OCI-M1 (cell line): Measurements from ENCODE around the gene TTBK2.
"Not testable (repeated sequence)": the region's sequence is repeated elsewhere in the genome, so short reads cannot be mapped to it uniquely, and the experiment has no call there.

Source experiments
- DNase-seq: peaks from one replicate; lab custom pipeline; 2025; lab: John Stamatoyannopoulos, UW

The TTBK2 gene

DNA sequence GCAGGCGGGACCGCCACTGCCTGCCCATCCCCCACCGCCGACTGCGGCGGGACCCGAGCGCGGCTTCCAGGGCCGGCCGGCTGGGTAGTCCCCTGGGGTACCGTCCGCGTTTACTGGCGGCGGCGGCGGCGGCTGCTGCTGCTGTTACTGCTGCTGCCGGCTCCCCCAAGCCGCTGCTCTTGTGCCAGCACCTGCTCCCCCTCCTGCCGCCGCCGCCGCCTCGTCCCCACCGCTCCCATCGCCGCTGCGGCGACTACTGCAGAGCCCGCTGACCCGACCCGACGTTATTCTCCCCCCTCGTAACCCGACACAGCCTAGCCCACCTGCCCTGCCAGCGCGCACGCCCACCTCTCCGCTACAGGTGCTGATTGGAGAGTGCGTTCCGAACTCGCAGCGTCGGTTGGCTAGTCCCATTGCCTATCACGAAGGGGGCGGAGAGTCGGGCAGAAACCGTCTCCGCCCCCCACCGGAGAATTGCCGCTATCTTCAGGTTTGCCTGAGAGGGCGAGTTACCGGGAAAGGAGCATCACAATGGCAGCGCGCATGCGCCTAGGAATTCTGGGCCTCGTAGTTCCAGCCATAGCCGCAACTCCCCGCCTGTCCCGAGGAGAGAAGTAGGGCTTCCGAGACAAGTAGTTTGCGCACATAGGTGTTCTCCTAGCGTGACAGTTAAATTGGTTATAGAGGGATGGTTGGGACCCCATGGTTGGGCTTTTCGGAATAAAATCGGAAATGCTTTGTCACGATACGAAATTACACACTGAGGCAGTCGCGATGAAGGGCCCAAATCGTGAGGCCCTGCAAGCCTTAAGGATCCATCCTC is at the start of gene TTBK2:
TSS of gene TTBK2 (minus strand) at position 260 of the 823 bp plus-strand sequence. CDS start 42,161 bp downstream, outside the sequence.
- DNase-seq, result peak; percentile 99

DNA sequence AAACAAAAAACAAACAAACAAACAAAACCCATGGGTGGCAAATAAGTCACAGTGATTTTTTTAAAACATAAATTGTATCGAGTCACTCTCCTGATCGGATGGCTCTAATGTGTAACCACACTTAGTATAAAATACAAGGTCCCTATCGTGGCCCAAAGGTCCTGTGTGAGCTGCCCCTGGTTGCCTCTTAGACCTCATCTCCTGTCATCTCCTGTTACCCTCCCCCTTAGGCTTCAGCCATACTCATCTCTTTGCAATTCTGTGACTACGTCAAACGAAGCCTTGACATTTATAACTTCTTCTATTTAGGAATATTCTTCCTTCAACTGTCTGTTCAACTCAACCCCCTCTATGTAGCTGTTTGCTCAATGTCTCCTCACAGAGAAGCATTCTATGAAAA is 43.9 kb upstream of the TTBK2 start:
- DNase-seq, result no peak

DNA sequence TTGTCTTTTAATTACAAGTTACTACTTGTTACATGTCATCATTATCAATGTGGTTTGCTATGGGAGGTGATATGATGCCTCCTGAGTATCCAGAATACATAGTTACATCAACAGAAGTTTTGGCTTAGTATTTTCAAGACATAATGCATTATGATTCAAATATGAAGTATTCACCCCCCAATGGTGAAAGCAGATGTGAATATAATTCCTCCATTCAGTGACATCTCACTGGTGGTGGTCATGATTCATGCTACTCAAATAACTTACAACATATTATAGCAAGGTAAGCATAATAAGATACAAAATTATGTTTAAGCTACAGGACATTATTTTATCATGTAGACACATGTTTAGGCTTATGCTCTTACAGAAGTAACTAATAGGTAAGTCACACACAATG is 34.9 kb upstream of the TTBK2 start:
- no peak for DNase-seq

DNA sequence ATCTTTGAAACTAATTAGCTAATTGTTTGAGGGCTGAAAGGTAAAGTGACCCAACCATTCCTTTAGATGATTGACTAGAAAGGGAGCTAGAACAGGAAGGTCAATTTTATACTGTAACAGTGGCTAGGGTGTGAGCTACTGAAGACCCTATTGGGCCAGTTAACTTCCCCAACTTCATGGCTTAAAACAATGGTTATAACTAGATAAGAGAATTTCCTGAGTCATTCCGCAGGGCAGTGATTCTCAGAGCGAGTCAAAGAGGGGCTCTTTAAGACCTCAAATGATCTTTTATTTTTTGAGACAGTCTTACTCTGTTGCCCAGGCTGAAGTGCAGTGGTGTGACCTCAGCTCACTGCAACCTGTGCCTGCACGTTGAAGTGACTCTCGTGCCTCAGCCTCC is 33.7 kb upstream of the TTBK2 start:
- peak; percentile 67 for DNase-seq

DNA sequence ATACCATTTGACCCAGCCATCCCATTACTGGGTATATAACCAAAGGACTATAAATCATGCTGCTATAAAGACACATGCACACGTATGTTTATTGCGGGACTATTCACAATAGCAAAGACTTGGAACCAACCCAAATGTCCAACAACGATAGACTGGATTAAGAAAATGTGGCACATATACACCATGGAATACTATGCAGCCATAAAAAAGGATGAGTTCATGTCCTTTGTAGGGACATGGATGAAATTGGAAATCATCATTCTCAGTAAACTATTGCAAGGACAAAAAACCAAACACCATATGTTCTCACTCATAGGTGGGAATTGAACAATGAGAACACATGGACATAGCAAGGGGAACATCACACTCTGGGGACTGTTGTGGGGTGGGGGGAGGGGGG is 28.3 kb upstream of the TTBK2 start:
- not testable (repeated sequence) for DNase-seq

DNA sequence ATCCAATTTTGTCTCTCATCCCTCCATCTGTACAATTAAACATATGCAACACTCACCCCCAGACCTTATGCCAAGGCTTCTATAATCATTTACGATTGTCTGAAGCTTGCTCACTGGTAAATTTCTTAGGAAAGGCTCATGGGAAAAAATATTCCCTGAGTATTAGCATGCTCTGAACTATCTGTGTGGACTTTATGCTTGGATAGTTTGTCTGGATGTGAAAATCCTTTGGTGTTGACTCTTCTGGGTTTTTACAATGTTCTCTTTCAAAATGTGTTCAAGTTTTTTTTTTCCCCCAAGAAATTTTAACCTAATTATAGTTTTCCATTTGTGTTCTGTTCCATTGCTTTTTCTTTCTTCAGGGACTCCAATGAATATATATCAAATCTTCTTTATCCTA is 19.9 kb upstream of the TTBK2 start:
- no peak for DNase-seq

DNA sequence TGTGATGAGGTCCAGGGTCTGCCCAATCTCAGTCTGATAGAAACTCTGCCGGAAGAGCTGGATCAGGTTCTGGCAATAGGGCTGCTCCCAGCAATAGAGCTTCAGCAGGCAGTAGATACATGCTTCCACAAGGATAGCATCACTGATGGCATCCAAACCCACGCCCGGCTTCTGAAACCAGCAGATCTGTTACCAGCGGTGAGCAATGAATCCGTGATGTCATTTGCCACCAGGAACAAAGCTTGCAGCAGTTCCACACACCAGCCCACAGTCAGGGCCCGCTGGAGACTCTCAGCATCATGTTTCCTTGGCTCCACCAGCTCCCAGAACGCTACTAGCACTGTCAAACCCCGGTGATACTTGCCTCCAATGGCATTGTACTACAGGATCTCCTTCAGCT is 19.3 kb upstream of the TTBK2 start:
- DNase-seq, result no peak

DNA sequence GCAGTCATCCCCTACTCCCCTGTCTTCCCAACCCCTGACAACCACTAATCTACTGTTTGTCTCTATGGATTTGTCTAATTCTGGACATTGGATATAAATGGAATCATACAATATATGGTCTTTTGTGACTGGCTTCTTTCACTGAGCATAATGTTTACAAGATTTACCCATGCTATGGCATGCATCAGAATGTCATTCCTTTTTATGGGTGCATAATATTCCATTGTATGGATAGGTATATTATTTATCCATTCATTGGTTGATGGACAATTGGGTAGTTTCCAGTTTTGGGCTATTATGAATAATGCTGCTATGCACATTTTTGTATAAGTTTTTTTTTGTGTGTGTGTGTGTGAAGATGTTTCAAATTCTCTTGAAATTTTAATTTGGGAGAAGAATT is 16.6 kb upstream of the TTBK2 start:
- DNase-seq, result no peak

DNA sequence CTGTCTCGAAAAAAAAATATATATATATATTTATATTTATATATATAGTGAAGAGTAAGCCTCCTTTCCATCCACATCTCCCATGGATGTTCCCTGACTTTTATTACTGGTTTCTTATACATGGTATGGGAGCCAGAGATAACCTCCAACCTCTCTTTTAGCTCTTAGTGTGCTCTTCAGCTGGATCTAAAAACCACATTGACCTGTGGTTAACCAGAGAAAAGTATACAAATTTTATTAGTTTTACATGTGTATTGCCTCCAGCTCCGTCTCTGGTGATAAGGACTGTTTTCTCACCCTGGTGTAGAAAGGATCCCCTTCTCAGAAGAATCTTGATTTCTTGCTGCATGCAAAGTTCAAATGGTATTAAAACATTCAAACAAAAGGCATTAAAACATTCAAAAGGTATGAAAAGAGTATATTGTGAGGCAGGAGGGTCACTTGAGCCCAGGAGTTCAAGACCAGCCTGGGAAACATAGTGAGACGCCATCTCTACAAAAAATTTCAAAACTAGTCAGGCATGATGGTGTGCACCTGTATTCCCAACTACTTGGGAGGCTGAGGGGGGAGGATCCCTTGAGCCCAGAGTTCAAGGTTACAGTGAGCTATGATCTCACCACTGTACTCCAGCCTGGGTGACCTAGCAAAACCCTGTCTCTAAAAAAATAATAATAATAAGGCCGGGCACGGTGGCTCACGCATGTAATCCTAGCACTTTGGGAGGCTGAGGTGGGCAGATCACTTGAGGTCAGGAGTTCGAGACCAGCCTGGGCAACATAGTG is 13.5 kb upstream of the TTBK2 start:
- peak; percentile 79 for DNase-seq

DNA sequence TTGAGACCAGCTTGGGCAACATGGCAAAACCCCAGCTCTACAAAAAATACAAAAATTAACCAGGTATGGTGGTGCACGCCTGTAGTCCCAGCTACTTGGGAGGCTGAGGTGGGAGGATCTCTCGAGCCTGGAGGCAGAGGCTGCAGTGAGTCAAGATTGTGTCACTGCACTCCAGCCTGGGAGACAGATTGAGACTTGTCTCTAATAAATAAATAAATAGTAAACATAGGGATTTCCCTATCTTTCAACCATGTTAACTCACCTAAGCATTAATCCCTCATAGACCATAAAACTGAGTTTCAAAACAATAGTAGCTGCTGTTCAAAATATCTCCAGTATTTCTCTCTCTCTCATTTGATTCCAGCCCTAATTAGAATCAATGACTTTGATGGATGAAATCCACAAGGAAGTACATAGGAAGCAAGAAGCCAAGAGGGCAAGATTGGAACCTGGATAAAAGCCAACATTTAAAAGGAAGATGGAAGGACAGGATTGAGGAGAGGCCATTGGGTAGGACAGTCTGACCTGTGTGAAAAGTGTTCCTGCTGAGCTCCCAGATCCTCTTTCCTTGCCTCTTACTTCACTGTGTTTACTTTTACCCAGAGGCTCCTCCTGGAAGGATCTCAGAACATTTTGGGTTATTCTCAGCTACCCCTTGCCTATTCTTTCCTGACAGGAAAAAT is 12.4 kb upstream of the TTBK2 start:
- DNase-seq, result no peak

DNA sequence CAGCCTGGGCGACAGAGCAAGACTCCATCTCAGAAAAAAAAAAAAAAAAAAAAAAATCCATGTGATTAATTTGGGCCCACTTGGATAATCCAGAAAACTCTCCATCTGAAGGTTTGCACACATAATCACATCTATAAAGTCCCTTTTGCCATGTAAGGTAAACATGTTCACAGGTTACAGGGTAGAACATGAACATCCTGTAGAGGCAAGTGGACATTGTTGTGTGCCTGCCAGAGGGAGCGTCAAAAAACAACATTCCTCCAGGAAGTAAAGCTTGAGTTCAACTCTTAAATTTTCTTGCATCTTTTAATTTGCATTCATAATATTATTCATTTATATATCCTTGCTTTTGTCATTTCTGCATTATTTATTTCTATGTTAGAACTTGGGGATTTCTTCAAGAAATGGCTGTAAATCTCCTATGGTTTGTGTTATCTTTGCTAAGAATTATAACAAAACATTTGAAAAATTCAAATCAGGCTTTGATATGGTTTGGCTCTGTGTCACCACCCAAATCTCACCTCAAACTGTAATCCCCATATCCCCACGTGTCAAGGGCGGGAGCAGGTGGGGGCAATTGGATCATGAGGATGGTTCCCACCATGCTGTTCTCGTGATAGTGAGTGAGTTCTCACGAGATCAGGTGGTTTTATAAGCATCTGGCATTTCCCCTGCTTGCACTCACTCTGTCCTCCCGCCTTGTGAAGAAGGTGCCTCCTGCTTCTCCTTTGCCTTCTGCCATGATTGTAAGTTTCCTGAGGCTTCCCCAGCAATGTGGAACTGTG is 11.3 kb upstream of the TTBK2 start:
- DNase-seq, result no peak

DNA sequence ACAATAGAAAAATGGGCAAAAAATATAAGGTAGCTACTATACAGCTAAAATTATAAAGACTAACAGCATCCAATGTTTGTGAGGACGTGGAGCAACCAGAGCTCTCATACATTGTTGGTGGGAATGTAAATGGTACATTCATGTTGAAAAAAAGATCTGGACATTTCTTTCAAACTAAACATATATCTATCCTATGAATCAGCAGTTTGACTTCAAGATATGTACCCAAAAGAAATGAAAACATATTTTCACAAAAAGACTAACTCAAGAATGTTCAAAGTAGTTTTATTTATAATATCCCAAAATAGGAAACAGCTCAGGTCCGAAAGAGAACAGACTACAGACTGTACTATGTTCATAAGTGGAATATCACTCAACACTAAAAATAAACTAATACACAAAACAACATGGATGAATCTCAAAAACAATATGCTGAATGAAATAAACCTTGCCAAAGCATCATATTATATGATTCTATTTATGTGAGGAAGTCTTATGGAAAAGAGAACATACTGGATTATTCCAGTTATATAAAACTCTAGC is 8.8 kb upstream of the TTBK2 start:
- DNase-seq, result no peak

DNA sequence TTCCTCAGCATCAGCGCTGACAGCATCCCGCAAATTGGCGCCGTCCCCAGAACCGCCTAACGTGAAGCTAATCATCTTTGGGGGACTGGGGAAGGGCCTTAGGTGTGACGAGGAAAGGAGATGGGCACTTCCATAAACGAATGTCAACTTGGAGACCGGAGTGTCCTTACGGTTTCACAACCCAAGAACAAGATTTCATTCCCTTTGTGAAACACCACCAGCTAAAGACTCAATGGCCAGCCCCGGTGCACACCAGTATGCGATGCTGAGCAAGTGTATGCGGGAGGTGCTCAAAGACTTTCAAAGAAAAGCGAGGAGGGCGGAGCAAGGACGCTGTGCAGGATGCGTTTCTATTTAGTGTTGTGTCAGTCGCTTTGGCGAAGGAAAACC is 759 bp upstream of the TTBK2 start:
- peak; percentile 49 for DNase-seq

DNA sequence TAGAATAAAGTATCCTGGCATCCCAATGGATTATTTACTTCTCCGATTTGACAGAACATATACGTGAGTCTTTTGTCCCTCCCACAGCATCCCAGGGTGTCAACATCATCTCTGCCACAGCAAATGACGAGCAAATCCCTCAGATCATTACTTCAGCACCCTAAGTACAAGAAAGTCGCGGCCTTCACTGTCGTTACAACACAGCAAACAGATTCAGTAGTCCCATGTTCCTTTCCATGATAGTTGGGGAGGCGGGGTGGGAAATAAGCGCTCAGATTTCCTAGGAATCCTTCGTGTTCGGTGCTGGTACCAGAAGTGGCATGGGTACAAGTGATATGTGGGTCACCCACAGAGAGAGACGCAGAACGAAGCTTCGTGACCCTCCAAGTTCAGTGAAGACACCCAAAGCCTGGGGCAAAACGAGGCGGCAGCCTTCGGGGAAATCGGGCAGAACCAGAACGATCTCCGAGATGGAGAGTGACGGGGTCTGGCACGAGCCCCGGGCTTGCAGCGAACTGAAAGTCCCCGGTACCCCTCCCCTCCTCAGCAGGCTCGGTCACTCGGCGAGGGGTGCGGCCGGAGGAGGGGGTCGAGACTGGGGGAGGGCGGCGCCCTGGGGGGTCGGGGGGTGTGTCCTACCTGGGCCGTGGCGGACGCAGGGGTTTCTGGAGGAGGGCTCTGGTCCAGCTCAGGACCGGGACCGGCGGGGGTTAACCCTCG is 619 bp downstream of the TTBK2 start:
- peak; percentile 66 for DNase-seq

DNA sequence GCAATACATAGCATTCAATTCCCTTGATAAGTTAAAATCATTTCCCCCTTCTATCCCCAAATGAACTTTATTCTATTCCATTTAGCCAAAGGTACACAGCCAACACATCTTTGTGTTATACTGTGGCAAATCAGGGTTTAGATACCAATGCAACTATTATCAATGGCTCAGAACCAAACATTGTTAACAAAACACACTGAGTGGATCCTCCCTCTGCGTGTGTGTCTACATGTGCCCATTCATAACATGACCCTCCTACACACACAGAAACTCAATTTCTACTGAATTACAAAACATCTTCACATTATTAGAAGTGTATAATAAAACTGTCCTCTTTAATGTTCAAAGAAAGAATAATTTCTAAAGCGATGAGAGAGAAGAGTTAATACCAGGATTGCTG is 1.3 kb downstream of the TTBK2 start:
- peak; percentile 50 for DNase-seq

DNA sequence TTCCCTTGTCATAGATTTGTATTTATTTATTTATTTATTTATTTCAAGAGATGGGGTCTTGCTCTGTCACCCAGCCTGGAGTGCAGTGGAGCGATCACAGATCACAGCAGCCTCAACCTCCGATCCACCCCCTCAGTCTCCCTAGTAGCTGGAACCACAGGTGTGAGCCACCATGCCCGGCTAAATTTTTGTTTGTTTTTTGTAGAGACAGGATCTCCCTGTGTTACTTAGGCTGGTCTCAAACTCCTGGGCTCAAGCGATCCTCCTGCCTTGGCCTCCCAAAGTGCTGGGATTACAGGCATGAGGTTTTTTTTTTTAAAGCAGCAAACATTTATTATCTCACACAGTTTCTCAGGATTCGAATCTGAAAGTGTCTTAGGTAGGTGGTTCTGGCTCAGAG is 2.5 kb downstream of the TTBK2 start:
- peak; percentile 52 for DNase-seq

DNA sequence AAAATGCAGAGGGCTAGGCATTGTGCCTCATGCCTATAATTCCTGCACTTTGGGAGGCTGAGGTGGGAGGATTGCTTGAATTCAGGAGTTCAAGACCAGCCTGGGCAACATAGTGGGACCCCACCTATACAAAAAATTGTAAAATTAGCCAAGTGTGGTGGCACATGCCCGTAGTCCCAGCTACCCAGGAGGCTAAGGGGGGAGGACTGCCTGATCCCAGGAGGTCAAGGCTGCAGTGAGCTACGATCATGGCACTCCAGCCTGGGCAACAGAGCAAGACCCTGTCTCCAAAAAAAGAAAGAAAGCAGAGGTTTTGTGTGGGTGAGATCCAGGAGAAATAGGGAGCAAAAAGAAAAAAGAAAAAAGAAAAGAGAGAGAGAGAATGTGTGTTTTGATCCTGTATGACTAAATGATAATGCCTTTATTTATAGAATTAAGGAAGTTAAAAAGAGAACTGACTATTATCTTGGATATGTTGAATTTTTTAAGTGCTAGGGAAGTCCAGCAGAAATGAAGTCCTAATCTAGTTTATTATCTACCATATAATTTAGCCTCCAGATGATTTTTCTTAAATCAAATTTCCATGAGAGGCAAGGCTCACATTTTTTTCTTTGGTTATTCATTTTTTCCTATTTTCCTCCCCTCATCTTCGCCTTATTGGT is 4.8 kb downstream of the TTBK2 start:
- peak; percentile 41 for DNase-seq

DNA sequence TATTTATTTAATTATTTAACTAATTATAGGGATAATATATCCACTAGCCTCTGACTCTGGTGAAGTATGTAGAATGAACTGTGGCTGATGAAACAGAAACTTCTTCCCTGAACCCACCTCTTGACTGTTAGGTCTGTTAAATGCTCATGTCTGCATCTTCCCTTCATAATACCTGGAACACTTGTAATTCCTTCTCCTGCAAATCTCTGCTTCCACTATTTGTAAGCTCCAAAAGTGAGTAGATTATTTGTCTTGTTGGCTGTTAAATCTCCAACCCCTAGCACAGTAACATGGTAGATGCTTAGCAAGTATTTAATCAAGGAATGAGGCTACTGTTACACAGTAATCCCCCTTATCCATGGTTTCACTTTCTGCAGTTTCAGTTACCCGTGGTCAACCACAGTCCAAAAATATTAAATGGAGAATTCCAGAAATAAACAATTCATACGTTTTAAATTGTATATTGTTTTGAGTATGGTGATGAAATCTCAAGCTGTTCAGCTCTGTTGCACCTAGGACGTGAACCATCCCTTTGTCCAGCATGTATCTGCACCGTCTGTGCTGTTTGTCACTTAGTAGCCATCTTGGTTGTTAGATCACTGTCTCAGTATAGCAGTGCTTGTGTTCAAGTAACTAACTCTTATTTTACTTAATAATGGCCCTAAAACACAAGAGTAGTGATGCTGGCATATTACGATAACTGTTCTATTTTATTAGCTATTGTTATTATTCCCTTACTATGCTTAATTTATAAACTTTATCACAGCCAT is 5.7 kb downstream of the TTBK2 start:
- peak; percentile 86 for DNase-seq

DNA sequence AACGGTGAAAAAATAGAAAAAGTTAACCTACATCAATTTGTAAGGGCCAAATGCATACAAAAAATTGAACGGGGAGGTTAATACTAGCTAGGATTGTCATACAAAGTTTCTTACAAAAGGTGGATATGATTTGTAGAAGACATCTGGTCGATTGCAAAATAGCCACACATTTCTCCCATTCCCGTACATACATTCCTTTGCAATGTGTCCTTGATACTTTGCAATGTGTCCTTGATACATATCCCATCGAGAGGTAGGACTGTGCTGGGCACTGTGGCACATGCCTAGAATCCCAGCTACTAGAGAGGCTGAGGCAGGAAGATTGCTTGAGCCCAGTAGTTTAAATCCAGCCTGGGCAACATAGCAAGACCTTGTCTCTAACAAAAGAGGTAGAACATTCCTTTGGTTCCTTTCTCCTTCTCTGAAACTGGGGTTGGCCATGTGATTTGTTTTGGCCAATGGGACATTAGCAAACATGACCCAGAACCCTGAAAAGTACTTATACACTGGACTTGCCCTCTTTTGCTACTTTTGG is 9.5 kb downstream of the TTBK2 start:
- no peak for DNase-seq
